T-helper 22 cell (primary cell): ENCODE data around the gene CLCNKA.
"Not testable (repeated sequence)": the region's sequence is repeated elsewhere in the genome, so short reads cannot be mapped to it uniquely, and the experiment has no call there.

Source experiments
- DNase-seq: peaks from one replicate; pipeline ENCODE4 v3.0.0-alpha.2; 2020; ENCODE audit warnings: low read depth

CLCNKA gene

DNA sequence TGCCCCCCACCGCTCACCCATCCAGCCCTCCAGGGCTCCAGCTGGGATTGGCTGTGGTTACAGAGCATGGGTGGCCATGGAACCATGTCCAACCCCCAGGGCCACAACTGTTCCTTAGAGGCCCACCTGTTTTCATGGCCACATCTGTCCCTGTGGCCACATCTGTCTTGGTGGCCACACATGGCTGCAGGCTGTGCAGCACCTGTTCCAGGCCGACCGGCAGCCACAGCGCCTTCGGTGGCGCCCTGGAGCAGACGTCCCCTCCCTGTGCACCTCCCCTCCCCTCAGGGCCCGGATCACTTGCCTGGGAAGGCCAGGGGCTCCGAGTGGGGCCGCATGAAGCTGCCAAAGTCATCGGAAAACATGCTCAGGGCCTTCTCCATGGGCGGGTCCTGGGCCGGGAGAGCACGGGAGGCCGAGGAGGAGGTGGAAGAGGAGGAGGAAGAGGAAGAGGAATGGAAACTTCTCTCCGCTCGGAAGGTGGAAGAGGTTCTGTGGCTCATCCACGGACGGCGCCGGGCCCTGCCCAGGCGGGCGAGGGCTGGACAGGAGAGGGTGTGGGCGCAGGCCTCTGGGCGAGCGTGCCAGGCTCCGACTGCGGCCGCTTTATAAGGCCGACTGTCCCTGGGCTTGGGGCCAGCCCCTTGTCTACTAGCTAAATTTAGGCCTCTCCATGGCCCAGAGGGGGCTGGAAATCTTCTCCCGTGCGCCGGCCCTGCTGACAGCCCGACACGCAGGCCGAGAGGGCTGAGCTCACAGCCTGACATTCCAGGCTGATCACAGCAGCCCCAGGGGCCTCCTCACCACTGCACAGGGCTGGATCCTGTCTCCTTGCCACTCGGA, 4.2 kb upstream of the CLCNKA start, which contains the start of gene HSPB7:
TSS of gene HSPB7 (minus strand) at position 583 of the 843 bp plus-strand sequence. CDS start at position 503, 80 bp downstream.
- DNase-seq, result no peak

- no peak for DNase-seq
Measured at GRCh38 chr1:16018308-16018707, 3.5 kb upstream of the CLCNKA start.

DNA sequence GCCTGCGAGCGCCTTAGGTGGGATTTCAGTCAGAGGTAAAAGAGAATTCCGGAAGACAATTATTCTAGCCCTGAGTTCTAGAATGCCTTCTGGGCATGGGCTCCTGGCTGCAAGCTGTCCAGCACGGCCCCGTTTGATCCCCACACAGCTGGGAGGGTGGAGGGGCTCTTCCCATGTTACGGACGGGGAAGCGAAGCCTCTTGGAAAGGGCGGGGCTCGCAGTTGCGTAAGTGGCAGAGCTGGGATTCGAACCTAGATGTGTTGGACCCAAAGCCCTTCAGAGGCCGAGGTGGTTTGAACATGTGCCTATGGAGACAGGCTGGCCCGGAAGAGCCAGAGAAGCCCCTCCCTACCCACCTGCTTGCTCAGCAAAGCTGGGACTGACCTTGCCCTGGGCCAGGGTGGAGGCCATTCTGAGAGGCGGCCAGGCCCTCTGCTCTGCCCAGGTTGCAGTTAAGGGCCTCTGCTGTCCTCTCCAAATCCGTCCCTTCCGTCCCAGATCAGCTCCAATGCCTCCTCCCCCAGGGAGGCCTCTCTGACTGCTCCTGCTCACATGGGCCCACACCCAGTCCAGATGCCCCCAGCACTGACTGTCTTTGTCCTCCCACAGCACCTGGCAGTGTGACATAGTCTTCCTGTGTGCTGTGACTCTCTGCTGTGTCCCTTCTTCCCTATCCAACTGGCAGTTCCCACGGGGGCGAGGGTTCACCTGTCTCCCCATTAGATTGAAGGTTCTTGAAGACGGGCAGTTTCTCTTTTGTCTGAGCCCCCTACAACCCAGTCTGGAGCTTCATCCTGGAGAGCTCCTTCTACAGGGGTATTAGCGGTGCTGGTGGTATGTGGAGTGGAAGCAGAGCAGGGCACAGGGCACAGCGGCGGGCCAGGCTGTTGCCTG, 2.8 kb upstream of the CLCNKA start:
- DNase-seq, result no peak

- no peak for DNase-seq
Measured at GRCh38 chr1:16019644-16020277, 2.1 kb upstream of the CLCNKA start.

DNA sequence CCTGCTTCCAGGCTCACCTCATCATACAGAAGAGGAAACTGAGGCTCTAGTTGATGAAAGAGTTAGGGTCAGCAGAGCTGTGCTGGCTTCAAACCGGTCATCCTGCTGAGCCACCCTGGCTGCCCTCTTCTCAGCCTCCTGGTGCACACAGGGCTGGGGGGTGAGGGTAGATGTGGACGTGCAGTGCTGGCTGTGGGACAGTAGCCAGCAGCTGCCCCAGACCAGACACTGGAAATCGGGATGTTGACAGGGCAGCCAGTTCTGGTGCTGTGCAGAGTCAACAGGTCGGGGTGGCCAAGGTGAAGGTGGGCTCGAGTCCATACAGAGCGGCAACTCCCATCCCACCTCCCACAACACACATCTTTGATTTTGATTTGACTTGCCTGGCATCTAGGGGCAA, 1.5 kb upstream of the CLCNKA start:
- no peak for DNase-seq

- DNase-seq, result not testable (repeated sequence)
Measured at GRCh38 chr1:16020878-16021277, 958 bp upstream of the CLCNKA start.

DNA sequence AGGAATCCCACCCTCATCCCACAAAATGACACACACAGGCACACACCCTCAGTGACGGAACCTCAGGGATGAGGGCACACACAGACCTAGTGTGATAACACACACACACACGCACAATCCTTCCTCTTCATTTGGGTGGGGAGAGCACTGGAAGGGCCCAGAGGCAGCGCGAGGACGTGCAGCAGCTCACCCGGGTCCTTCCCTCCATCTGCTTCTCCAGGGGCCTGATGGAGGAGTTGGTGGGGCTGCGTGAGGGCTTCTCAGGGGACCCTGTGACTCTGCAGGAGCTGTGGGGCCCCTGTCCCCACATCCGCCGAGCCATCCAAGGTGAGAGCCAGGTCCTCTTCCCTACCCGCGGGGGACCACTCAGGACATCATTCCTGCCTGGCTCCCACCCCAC, 557 bp downstream of the CLCNKA start:
- no peak for DNase-seq

- no peak for DNase-seq
Measured at GRCh38 chr1:16023050-16023653, 1.3 kb downstream of the CLCNKA start.

GRCh38 chr1:16026302-16026701, 4.5 kb downstream of the CLCNKA start:
- not testable (repeated sequence) for DNase-seq

GRCh38 chr1:16026723-16027484, 5.1 kb downstream of the CLCNKA start:
- peak; percentile 8 for DNase-seq

DNA sequence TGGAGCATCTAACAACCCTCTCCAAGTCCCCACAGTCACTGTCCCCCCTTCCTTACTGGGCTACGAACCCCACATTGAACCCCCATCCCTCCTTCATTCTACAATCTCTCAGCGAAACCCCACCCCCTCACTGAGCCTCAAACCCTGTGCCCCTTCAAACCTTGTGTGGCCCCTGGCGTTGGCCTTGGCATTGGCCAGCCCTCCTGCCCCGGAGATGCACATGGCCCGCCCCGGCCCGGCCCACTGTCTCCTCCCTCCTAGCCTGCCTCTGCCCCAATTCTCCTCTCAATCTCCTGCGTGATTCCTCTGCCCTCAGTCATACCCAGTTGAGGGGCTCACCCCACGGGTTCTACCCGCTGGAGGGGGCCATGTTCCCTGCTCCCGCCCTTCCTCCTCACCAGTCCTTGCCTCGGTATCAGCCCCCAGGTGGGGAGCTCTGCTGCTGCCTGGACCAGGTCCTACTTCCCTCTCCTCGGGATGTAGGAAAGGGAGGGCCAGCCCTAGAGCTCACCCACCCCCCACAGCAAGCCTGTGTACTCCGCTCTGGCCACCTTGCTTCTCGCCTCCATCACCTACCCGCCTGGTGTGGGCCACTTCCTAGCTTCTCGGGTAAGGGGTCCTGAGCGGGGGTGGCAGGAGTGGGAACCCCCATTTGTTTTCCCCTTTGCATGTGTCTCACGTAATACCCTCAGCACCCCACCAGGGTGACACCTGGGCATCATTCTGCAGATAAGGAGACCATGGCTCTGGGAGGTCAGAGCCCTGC, 6.6 kb downstream of the CLCNKA start:
- no peak for DNase-seq

DNA sequence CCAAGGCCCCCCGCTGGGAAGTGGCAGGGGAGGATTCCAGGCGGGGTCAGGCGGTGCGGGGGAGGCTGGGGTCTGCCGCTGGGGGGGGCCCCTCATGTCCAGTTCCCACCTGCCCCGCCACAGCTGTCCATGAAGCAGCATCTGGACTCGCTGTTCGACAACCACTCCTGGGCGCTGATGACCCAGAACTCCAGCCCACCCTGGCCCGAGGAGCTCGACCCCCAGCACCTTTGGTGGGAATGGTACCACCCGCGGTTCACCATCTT, 7.1 kb downstream of the CLCNKA start:
- not testable (repeated sequence) for DNase-seq

DNA sequence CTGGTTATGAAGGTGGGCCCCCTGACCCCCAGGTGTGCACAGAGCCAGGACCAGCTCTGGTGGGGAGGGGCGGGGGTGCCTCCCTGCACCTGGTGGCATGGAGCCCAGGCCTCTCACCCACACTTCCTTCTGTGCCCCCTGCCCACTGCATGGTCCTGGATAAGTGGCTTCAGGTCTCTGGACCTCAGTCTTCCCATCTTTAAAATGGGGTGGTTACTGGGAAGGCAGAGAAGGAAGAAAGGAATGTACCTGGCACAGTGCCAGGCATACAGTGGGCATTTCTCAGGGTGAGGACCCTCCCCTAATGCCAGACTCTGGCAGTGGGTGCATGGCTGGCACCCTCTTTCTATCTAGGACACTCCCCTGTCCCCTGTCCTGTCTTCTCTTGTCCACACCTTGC, 7.5 kb downstream of the CLCNKA start:
- DNase-seq, result no peak

GRCh38 chr1:16031551-16031950, 9.7 kb downstream of the CLCNKA start:
- no peak for DNase-seq

DNA sequence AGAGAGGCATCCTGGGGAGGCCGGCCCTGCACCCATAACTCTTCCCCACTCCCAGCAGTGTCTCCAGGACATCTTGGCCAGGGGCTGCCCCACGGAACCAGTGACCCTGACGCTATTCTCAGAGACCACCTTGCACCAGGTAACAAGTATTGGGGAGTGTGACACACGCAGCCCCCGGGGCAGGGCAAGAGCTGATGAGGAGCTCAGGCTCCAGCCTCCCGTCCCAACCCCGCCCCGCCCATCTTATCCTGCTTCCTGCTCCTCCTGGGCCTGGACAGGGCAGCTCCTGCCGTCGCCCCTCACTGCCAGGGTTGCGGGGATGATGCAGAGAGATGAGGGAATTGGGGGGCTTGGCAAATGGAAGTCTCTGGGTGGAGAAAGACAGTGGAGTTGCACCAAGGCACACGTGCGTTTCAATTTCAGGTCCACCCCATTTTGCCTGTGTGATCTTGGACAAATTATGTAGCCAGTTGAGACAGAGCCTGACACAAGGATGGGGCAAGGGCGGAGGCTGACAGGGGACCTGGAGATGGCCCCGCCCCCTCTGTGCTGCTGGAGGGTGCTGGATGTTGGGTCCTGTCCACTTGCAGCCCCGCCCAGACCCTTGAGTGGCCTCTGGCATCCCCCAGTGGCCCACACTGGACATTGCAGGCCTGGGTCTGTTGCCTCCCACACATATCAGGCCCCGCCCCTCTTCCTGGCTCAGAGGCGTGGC, 10.7 kb downstream of the CLCNKA start:
- DNase-seq, result no peak

DNA sequence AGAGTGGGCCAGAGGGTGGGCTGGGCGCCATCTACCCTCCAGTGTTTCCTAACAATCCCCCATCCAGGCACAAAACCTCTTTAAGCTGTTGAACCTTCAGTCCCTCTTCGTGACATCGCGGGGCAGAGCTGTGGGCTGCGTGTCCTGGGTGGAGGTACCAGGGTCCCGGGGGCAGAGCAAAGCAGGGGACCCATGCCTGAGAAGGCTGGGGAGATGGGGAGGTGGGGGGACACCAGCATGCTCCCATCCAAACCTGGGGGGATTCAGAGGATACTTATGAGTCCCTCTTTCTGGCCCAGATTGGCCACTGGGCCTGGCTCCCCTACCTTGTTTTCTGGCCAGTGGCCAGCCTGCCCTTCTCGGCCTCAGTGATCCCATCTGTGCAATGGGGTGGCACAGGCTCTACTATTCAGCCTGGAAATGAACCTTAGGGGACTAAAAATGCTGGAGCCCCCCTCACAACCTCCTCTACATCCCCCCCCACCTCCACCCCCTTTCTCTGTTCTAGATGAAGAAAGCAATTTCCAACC, 11.3 kb downstream of the CLCNKA start:
- DNase-seq, result not testable (repeated sequence)

DNA sequence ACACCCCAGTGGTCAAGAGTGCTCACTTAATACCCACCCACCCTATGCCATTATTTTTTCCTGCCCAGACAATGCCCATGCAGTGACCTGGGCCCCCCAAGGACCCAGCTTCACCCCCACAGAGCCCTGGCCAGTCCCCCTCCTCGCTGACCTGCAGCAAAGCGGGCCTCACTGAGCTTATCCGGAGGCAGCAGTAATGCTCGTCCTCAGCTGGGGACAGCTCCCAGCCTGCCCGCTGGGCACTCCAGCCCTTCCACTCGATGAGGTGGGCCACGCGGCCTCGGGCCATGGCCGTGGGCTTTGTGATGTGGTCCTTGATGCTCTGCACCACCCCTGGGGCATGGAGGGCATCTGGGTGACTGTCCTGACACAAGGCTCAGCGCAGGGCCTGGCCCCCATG, 14.6 kb downstream of the CLCNKA start:
- DNase-seq, result not testable (repeated sequence)

DNA sequence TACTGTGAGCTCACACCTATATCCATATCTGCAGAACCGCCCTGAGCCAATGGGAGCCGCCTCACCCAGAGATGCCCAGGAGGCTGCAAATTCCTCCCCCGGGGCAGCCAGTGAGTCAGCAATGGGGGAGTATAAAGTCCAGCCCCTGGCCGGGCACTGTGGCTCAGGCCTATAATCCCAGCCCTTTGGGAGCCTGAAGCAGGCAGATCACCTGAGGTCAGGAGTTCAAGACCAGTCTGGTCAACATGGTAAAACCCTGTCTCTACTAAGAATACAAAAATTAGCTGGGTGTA, 16.7 kb downstream of the CLCNKA start:
- DNase-seq, result no peak

DNA sequence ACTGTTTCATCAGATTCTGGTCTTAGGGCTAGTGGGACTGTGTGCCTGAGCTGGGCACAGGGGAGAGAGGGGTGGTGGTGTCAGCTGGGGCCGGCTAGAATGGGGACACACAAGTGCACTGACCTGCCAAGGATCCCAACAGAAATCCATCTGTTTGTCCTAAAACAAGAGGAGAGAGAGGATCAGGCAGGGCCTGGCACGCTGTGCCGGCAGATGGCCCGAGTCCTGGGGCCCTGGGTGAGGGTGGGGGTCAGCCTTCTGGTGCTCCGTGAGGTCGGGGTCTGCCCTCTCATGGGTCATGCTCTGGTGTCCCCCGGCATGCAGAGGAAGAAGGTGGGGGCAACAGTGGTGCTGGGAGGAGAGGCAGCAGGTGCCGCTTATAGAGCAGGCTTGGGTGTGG, 18.0 kb downstream of the CLCNKA start:
- DNase-seq, result not testable (repeated sequence)

DNA sequence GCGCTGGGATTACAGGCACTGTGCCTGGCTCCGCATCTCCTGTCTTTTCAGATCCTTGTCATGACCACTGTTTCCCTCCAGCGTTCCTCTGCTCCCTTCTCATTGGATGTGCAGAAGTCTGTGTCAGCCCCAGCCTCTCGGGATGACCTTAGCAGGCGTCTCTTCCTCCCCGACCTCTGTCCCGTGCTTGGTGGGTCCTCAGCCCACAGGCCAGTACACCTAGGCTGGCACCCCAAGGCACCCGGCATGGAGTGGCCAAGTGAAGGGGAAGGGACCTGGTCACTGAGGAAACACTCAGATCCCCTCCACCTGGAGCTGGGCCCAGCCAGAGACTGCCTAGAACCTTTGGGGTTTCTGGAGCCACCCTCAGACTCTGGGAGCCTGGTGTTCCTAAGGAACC, 19.4 kb downstream of the CLCNKA start:
- DNase-seq, result no peak
